GM18861 (cell line): ENCODE data around the gene SUSD3.
"Not testable (repeated sequence)": the region's sequence is repeated elsewhere in the genome, so short reads cannot be mapped to it uniquely, and the experiment has no call there.

Source experiments
- ATAC-seq: cut with Tn5 transposase; IDR thresholded peaks from one replicate; pipeline ENCODE4 v1.9.1; 2021; ENCODE audit not compliant: unreplicated experiment

The SUSD3 gene

GRCh38 chr9:93108291-93109041 is 50.0 kb downstream of the SUSD3 start:
- no peak for ATAC-seq

DNA sequence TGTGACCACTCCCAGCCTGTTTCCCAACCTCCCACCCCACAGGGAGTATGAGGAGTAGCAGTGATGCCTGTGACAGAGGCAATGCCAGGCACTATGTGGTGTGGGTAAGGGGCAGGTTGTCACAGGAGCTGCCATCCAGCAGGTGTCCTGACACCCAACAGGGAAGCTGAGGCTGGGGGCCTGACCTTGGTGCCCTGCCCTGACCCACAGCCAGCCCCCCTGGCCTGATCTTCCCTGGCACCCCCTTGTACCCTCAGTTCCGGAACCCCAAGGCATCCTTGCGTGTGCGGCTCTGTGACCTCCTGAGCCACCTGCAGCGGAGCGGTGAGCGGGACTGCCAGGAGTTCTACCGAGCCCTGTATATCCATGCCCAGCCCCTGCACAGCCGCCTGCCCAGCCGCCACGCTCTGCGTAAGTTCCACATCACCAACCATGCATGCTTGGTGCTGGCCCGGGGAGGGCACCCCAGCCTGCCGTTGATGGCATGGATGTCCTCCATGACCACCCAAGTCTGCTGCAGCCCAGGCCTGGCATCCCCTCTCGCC is 51.9 kb downstream of the SUSD3 start:
- ATAC-seq, result no peak

DNA sequence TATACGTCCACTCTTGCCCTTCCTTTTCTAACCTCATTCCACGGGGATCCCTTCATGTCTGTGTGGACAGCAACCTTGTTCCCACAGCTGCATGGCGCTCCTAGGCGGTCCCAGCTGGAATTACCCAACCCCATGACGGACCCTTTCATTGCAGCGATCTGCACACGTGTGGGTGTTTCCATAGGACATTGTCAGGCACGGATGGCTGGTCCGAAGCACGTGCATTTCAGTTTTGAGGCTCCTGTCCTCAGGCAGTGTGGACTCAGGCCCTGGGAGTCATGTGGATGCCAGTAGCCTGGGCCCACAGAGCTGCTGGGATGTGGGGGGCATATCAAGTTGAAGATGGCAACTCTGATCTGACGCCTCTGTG is 52.5 kb downstream of the SUSD3 start:
- no peak for ATAC-seq

DNA sequence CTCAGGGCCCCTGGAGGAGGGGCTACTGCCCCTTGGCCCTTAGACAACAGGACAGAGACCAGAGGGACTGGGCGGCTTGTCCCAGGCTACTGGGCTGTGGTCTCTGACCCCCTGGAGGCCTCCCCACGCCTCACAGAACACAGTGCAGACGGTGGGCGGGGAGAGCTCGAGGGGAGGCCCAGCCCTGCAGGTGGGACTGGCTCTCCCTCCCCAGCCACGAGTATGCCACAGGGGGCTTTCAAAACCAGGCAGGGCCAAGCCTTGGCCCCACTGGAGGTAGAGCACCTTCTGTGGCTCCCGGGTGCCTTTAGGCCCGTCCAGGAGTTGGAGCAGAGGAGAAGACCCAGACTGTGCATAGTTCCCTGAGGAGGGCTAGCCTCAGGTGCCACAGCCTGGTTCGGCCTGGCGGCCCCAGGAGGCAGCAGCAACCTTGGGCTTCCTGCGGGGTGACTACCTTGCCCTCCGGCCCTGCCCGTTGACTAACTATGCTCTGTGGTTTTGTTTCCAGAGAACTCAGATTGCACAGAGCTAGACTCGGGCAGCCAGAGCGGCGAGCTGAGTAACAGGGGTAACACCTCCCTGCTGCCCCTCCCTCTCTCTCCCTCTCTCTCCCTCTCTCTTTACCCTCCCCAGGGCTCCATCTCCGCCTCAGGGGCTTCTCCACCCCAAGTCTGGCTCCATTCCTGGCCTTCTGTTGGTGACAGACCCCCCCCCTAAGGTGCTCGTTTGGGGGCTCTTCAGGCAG is 53.0 kb downstream of the SUSD3 start:
- ATAC-seq, result no peak

DNA sequence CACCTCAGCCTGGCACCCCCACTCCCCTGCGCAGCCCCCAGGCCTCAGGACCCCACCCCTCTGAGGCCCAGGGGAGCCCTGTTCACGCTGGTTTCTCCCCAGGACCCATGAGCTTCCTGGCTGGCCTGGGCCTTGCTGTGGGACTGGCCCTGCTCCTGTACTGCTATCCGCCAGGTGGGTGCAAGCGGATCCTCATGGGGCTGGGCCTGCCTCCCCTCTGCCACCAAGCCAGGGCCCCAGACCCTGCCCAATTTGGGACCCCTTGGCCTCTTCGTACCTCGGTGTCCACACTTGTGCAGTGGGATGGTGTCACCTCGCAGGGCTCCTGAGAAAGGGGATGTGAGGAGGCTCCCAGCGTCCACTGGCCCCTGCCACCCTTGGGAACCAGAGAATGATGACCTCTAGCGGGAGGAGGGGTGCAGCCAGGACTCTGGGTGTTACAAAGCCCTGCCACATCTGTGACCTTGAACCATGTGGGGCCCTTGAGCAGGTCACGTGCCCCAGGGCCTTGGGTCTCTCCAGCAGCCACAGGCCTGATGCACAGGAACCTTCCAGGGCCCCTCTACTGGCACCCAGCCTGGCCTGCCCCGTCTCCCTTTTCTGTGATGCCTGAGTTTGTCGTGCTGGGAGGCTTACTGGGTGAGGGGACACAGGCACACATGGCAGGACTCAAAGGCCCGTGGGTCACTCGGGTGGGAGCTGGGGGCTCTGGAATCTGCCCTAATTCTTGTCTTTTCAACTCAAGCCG is 53.8 kb downstream of the SUSD3 start:
- ATAC-seq, result no peak

DNA sequence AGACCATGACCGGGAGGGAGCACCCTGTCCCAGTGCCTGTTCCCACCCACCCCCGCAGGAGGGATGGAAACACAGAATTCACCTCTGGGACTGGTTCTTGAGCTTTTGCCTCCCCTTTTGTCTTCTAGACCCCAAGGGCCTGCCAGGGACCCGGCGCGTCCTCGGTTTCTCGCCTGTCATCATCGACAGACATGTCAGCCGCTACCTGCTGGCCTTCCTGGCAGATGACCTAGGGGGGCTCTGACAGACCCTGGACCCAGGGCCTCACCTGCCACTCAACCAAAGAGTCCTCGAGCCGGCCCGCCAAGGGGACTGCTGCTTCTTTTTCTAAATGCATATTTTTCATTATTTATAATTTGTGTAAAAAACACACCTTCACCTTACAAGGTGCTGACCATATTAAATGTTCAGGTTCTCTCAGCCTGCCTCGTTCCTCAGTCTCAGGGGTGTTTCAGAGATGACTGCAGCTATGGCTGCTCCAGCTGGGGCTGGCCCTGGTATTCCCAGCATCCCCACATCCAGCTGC is 54.4 kb downstream of the SUSD3 start:
- ATAC-seq, result no peak

- no peak for ATAC-seq
These were observed 55.9 kb downstream of the SUSD3 start for GRCh38 chr9:93114169-93114983.

GRCh38 chr9:93114984-93115335 is 56.5 kb downstream of the SUSD3 start:
- ATAC-seq, result no peak

DNA sequence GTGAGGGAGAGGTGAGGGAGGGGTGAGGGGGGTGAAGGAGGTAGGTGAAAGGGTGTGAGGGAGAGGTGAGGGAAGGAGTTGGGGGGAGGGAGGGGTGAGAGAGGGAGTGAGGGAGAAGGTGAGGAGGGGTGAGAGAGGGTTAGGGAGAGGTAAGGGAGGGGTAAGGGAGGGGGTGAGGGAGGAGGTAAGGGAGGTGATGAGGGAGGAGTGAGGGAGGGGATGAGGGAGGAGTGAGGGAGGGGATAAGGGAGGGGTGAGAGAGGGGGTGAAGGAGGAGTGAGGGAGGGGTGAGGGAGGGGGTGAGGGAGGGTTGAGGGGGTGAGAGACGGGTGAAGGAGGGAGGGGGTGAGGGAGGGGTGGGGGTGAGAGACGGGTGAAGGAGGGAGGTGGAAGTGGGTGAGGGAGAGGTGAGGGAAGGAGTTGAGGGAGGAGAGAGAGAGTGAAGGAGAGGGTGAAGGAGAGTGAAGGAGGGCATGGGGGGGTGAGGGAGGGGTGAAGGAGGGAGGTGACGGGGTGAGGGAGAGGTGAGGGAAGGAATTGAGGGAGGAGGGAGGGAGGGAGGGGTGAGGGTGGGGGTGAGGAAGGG is 57.1 kb downstream of the SUSD3 start:
- no peak for ATAC-seq

DNA sequence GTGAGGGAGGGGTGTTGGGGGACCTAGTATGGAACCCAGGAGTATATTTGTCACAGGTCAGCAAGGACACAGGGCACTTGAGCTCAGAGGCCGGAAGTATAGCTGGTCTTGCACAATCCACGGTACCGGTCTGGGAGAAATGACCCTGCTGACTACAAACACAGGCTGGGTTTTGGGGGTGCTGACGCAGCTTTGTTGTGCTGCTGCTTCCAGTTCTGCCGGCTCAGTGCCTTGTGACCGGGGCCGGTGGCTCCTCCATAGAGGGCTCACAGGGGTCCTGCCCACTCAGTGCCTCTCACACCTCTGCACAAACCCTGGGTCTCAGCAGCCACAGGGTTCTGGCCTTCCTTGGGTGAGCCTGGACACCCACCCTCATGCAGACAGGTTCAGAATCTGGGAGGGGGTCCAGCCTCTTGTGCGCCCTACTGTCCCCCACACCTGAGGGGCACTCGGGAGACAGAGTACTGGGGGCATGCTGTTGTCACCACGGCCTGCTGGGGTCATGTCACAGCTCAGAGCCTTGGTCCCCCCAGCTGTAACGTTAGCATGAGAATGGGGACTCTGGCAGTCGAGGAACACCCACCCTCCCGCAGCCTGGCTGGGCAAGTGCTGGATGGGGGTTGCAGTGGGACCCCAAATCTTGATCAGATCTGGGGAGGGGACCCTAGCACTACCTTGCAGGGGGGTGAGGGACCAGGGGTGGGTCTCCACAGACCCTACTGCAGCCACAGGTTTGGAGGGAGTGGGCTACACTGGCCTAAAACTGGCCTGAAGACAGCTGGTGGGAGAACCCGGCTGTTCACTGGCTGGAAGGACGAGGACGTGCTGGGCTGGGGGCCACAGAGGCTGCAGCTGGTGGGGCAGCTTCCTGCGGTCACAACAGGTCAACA is 57.8 kb downstream of the SUSD3 start:
- ATAC-seq, result no peak

DNA sequence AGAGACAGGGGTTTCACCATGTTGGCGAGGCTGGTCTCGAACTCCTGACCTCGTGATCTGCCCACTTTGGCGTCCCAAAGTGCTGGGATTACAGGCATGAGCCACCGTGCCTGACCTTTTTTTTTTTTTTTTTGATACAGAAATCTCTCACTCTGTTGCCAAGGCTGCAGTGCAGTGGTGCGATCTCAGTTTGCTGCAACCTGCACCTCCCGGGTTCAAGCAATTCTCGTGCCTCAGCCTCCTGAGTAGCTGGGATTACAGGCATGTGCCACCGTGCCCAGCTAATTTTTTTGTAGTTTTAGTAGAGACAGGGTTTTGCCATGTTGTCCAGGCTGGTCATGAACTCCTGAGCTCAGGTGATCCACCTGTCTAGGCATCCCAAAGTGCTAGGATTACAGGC is 59.0 kb downstream of the SUSD3 start:
- ATAC-seq, result not testable (repeated sequence)

DNA sequence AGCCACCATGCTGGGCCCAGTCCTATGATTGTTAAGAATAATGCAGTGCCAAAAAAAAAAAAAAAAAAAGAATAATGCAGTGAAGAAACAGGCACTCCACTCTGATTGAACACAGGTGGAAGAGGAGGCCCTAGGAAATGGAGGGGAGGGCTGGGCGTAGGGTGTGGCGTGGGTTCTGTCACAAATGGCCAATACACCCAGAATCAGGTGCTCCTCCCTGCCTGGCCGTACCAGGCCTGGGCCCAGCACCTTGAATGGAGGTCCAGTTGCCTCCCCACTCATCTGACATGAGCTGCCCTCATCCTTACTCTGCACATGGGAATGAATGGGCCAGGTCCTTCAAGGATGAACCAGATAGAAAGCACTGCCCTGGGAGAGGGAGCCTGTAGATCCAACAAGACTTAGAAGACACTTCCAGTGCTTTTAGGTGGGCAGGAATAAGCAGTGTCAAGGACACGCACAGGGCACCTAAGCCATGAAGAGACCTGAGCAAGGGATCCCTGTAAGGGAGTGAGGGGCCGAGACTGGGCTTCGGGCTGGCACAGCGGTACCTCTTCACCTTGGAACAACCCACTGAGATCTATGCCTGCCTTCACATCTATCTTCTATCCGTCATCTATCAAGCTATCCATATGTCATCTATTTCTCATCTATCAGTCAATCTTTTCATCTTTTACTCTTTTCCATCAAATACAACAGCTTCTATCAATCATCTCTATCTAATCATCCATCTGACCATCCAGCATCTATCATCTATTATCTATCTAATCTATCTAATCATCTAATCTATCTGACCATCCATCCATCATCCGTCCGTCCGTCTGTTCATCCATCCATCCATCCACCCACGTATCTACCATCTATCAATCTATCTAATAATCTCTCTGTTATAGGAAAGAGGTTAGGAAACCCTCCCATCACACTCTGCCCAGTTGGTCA is 59.7 kb downstream of the SUSD3 start:
- no peak for ATAC-seq

- no peak for ATAC-seq
These were observed 60.6 kb downstream of the SUSD3 start for GRCh38 chr9:93118863-93119702.

GRCh38 chr9:93119703-93119952 is 61.1 kb downstream of the SUSD3 start:
- no peak for ATAC-seq

GRCh38 chr9:93119953-93120845 is 61.7 kb downstream of the SUSD3 start:
- peak; percentile 89 for ATAC-seq

DNA sequence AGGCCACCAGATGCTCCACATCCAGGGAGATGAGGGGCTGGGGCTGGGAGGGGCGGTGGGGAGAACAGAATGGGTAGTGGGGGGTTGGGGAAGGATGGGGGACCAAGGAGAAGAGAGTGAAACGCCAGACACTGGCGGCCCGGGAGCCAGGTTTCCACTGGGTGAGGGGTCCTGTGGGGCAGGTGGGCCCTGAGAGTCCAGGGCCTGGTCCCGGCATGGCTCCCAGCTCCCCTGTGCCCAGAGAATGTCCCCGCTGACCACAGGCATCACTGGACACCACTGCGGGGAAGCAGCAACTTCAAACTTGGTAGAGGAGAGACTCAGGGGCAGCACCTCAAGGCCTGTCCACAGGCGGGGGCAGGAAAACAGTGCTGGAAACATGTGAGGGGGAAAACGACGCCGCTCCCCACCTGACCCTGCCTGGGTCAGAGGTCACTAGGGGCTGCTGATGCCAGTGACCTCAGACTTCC is 62.4 kb downstream of the SUSD3 start:
- no peak for ATAC-seq
